Right forelimb (tissue), 1 donor: Measurements from ENCODE around the gene SESTD1.

Experiments used
- DNase-seq: peaks from one replicate; pipeline ENCODE4 v3.0.0-alpha.2; 2018

SESTD1 gene, protein sequence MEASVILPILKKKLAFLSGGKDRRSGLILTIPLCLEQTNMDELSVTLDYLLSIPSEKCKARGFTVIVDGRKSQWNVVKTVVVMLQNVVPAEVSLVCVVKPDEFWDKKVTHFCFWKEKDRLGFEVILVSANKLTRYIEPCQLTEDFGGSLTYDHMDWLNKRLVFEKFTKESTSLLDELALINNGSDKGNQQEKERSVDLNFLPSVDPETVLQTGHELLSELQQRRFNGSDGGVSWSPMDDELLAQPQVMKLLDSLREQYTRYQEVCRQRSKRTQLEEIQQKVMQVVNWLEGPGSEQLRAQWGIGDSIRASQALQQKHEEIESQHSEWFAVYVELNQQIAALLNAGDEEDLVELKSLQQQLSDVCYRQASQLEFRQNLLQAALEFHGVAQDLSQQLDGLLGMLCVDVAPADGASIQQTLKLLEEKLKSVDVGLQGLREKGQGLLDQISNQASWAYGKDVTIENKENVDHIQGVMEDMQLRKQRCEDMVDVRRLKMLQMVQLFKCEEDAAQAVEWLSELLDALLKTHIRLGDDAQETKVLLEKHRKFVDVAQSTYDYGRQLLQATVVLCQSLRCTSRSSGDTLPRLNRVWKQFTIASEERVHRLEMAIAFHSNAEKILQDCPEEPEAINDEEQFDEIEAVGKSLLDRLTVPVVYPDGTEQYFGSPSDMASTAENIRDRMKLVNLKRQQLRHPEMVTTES

DNA sequence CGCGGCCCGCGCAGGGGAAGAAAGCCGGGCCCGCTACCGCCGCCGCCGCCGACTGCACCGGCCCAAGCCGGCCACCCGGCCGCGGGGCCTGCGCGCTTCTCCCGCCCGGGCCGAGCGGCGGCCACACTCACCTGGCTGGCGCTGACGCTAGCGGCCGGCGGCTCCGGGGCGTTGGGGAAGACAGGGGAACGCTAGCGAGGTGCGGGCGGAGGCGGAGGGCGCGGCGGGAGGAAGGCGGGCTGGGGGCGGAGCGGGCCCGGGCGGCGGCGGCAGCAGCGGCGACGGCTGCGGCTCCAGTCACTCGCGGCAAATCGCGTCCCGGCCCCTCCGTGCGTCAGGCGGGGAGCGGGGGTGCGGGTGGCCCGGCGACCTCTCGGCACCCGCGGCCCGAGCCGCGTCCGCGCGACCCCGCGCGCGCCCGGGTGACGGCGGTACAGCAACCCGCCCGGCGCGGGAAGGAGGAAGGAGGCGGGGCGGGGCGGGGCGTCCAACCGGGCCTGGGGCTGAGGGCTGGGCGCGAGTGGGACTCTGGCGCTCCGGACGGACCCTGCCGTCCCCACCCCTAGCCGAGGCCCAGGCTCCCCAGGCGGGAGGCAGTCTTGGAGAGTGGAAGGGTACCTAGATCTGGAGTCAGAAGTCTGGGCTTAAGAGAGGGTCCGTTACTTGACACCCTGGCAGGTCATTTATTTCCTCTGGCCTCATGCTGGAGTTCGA, at the start of gene SESTD1:
TSS of gene SESTD1 (minus strand) at position 465 of the 714 bp plus-strand sequence. CDS start 72,991 bp downstream, outside the sequence.
- DNase-seq = peak; percentile 87

DNA sequence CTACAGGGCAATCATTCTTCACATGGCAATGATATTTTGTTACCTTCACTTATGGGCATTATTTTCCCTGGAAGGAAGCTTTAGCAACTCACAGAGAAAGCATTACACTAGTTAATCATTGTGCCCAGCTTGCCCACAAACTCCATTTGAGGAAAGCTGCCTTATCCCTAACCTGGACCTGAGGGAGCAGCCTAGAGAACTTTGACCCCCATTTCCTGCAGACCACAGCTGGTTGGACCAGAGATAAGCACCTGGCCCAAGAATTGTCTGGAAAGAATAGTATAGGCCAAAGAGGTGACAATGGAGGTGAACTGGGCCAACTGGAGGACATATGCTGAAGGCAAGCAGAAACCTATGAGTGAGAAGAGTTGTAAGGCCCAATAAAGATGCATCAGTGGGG, 48.4 kb upstream of the SESTD1 start:
- DNase-seq = no peak

DNA sequence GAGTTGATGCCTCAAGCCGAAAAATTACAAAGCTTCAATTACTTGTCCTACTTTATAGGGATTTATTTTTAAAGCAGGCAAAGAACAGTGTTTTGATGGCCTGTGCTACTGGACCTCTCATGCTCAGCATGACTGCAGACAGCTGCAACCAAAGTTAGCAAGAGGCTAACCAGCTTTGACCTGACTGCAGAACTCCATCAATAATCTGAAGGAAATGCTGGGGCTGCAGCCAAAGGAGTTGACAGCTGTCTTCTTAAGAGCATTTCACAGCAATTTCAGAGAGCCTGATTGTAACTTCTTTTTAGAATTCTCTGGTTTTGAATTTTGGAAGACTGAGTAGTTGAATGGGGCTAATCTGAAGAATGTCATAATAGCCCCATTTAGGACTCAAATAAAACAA, 46.5 kb upstream of the SESTD1 start:
- no peak for DNase-seq

DNA sequence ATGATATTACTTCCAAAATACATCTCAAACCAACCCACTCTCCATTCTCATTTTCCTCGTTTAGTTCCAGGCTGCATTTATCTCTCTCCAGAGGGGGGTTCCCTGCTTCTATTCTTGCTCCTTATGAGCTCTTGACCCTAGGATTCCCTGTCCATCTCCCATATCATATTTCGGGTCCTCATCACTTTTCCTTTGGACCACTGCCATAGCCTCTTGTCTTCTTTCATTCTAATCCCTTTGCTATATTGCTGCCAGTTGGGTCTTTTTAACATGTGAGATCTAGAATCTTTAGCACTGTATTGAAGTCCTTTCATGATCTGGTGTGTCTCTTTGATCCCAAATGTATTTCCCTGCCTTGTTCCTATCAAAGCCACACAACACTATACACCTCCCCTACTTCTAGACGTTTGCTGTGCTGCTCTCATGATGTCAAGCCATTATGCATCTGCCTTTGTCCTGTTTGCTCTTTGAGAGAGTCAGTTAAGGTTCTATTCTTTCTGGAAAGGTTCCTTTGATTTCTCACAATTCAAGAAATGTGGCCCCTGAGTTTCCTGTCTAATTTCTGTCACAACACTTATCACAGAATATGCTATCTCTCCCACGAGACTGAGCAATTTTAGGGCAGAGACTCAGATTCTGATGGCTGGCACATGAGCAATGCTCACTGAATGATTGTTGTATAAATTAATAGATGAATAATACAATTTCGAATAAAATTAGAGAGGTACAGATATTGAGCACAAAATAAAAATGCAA, 43.2 kb upstream of the SESTD1 start:
- DNase-seq = no peak

DNA sequence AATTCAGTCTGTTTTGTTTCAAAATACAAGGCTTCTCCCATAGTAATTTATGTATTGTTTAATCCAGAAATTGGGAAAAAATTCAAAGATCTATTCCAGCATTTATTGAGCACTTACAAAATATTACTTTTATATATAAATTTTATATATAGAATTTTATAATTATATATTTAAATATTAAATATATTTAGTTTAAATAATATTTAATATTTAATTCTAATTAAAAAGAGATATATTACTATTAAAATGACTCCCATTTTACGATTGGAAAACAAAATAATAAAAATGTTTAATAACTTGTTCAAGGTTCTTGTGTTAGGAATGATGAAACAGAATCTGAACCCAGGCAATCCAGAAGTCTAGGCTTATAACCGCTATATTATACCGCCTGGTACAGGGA, 40.5 kb upstream of the SESTD1 start:
- DNase-seq = no peak

DNA sequence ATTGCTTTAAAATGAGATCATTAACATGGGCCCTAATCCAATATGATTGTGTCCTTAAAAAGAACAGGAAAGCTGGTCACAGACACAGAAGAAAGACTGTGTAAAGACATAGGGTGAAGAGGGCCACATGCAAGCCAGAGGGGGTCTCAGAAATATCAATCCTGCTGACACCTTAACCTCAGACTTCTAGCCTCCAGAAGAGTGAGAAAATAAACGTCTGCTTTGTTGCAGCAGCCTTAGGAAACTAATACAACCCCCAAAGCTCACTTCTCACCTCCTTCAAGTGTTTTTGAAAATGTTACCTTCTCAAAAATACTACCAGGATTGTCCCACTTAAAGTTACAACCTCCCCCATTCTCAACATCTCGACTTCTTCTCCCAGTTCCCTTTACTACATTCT, 39.8 kb upstream of the SESTD1 start:
- DNase-seq = no peak

DNA sequence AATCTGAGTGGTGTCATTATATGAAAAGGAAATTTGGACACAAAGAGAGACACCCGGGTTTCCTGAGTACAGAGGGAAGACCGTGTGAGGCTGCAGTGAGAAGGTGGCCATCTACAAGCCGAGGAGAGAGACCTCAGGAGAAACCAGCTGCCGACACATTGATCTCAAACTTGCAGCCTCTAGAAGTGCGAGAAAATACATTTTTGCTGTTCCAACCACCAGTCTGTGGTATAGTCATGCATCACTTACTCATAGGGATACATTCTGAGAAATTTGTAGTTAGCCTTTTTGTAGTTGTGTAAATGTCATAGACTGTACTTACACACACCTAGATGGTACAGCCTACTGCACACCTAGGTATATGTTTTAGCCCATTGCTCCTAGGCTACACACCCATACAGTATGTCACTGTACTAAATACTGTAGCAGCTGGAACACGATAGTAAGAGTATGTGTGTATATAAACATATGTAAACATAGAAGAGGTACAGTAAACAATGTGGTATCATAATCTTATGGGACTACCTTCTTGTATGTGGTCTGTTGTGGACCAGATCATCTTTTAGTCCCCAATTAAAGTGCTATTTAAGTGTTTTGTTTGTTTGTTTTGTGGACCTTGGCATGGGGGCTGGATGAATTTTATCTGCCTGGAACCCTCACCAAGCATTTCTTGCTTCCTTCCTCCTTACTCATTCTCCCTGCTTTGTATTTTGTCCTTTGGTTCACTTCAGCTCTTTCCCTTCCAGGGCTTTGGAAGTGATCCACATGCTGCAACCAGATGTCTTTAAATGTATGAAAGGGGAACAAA, 38.3 kb upstream of the SESTD1 start:
- no peak for DNase-seq

DNA sequence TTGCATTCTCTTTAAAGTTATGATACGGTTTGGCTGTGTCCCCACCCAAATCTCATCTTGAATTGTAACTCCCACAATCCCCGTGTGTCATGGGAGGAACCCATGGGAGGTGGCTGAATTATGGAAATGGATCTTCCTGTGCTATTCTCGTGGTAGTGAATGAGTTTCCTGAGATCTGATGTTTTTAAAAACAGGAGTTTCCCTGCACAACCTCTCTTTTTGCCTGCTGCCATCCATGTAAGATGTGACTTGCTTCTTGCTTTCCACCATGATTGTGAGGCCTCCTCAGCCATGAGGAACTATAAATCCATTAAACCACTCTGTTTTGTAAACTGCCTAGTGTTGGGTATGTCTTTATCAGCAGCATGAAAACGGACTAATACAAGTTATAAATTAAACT, 37.5 kb upstream of the SESTD1 start:
- DNase-seq = no peak

DNA sequence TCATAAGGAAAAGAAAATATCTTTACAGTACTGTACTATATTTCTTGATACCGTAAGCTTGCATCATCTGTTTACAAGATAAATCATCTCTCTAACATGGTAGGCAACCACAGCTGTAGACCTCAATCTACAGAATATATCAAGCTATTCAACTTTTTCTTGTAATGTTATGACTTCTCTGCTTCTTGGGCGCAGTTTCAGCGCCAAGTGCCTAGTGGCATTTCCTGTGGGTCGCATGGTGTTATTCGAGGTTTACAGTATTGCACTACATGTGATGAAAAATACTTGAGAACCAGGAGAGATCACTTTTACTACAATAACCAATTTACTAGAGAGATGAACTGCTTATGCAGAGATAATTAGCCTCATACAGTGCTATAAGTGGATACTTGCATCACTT, 34.0 kb upstream of the SESTD1 start:
- DNase-seq = no peak

DNA sequence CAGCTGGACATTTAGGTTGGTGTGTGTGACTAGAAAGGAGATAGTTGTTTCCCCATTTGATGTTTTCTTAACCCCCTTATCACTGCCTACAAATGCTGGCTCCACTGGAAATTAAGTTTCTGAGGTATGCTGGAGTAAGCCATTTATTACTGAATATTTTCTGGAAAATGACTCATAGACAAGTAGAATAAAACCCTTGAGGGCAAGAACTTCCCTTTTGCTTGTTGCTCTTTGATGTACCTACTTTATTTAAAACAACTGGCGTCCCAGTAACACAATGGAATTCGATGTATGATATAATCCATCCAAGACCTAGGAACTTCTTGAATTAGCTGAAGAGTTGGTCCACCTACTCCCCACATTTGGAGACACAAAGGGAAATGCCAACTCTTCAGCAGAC, 33.3 kb upstream of the SESTD1 start:
- DNase-seq = no peak

DNA sequence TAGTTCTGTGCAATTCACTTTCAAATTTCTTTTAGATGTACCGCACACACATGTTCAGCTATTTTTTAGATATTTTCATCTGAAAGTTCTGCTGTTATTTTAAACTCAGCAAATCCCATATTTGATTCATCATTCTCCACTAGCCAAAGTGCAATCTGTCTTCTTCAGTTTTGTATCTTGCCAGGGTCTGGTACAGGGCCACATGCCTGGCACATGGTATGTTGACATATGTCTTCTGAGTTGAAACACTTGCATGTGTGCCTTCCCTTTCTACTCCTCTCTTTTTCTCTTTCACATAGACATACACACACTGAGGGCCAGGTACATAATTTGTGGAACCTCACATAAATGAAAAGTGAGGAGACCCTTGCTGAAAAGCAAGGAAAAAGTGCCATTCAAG, 25.7 kb upstream of the SESTD1 start:
- no peak for DNase-seq

DNA sequence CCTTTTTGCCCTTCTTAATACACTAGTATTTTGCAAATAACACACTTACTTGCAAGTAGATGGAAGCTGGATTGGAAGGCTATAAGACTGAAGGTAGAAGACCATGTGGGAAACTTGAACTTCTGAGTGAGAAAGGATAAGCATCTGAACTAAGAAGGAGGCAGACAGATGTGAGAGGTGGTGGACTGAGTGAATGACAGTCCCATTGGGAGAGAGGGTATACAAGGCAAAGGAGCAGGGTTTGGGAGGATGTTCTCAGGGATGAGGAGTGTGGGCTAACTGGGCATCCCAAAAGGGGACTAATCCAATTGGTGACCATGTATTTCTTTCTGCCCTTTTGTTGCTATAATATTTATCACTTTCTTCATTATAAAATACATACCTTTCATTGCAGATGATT, 20.4 kb upstream of the SESTD1 start:
- DNase-seq = no peak

DNA sequence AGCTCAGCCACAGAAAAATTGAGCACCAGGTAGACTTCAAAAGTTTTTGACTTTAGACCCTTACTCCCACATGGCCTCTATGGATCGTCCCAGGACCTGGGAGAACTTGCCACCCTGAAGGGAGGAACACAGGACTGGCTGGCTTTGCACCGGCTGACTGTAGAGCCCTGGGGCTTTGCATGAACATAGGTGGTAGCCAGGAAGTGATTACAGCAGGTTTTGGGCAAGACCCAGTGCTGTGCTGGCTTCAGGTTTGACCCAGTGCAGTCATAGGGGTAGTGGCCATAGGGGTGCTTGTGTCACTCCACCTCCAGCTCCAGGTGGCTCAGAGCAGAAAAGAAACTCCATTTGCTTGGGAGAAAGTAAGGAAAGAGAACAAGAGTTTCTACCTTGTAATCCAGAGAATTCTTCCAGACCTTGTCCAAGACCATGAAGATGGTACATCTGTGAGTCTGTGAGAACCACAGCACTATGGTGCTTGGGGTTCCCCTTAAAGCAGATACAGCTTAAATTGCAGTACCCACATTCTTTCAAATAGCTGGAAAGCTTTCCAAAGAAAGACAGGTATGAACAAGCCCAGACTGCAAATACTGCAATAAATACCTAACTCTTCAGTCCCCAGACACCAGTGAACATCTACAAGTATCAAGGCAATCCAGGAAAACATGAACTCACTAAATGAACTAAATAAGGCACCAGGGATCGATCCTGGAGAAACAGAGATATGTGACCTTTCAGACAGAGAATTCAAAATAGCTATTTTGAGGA, 13.0 kb upstream of the SESTD1 start:
- no peak for DNase-seq

DNA sequence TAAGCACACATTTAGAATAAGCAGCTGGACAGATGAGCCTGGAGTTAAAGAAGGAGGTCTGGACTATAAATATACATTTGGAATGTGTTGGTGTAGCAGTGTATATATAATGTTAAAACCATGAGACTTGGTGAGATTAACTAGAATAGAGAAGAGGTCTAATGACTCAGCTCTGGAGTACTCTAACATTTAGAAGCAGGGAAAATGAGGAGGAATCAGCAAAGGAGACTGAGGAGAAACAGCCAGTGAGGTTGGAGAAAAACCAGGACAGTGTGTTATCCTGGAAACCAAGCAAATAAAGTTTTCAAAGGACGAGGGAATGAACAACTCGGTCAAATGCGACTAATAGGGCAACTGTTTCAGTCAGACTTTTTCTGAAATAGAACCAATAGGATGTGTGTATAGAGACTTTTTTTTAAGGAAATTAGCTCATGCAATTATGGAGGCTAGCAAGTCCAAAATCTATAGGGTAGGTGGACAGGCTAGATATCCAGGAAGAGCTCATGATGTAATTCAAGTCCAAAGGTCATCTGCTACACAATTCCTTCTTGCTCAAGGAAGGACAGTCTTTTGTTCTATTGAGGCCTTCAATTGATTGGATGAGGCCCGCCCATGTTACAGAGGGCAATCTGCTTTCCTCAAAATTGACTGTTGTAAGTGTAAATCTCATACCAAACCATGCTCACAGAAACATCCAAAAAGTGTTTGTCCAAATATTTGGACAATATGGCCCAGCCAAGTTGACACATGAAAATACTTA, 10.8 kb upstream of the SESTD1 start:
- DNase-seq = no peak

DNA sequence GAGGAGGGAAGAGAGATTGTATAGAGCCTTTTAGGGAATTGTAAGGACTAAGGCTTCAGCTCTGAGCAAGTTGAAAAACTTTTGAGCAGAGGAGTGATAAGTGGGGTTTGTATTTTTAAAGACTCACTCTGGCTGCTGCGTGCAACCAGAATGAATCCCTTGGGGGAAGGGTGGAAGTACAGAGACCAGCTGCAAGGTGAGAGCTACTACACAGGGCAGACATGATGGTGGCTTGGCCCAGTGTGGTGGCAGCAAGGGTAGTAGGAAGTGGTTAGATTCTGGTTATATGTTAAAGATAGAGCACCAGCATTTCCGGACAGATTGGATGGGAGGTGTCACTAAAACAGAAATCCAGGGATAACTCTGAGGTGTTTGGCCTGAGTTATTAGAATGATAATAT, 10.1 kb upstream of the SESTD1 start:
- no peak for DNase-seq

DNA sequence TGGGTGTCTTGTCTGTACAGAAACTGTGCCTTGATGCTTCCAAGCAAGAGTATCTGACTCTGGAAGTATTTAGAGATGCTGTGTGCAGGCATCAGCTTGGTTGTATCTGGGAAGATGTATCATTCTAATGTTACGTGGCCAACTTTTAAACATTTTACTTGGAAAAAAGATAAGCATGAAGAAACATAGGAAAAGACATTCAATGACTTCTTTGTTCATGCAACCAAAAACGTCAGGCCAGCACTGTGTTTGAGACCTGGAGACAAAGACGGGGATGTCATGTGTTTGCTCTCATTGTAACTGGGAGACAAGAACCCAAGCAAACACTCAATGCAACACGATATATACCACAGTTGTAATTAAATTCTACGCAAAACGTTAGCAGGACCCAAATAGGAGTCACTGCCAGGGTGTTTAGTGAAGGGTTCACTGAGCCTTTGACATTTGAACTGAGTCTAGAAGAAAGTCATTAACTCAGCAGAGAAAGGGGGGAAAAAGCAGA, 8.9 kb upstream of the SESTD1 start:
- no peak for DNase-seq

DNA sequence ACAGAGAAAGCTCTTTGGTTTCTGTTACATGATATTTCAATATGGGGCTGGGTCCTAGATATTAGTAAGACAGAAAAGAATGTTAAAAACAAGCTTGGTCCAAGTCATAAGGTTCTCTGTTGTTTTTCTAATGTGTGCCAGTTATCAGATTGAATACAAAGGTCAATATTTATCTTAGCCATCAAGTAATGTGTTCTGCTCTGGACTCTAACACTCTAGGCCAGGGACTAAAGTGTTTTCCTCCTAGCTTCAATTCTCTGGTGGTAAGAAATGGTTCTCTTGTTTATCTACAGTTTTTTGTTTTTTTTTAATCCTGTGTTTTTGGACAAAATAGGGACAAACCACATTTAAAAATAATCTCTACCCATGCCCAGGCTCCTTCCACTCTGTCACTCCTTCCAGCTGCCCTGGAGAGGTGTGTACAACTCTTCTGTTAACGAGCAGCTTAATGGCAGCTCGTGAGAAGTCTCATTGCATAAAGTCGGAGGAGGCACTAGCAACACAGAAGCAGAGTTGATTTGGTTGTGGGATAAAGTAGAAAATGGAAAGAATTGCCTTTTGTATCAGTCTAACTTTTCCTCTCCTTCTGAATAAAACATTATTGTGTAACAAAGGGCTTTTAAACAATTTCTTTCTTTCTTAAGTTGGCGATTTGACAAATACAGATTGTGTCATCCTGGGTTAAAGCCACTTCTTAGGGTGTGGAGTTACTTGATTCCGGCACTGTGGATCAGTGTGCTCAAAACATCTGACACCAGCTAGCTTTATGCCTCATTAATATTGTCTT, 8.0 kb upstream of the SESTD1 start:
- DNase-seq = no peak

DNA sequence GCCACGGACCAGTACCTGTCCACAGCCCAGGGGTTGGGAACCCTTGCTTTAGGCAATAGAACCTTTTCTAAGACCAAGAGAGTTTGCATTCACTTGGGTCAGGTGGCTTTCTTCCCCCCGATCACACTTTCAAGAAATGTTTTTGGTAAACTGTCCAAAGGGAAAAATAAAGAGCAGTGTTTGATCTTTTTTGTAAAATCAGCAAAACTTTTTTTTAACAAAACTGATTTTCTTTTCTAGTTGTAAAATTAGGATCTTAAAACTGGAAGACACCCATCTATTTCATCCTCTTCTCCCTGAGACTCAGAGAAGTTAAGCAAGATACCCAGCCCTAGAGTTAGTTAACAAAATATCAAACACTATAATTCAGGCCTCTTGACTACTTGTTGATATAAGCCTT, 6.1 kb upstream of the SESTD1 start:
- DNase-seq = no peak

DNA sequence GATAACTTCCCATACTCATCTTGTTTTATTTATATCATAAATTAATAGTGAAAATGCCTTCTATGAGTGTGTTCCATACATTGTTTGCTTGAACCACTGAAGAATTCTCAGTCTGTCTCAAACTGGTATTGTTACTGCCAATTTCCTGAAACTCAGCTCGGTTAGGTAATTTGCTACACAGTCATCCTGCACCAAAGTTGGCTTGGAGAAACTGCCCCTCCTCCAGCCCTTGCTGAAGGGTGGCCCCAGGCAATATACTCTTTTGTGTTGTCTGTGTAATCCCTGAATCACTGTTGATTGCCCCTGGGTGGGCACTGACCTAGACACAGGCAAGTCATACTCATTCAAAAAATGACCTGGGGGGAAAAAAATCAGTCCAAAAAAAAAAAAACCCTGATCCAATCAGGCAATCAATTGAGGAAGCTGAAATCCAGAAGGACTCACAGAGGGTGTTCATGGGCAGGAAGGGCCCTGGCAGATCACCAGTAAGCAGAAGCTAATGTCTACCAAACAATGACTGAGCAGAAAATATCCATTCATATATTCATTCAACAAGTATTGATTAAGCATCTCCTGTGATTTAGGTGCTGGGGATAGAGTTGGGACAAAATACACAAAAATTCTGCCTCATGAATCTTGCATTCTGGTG, 3.8 kb upstream of the SESTD1 start:
- DNase-seq = no peak
